Measurements from ENCODE around the gene RBM22. TPM values are rescaled to one million over a fixed set of nuclear protein-coding genes. Genes with fewer than 3 reads are reported as not detected.

The RBM22 gene
- total and polyA plus RNA-seq, 8 donors, result 18.9 to 116 (median 27.9) TPM

- H3K4me3 ChIP-seq, result no peak overlapping the region
- TF ChIP-seq CTCF (IDR thresholded peaks at IDR 0.05) (no peak), POLR2A (IDR thresholded peaks at IDR 0.05) (no peak), POLR2AphosphoS5 (IDR thresholded peaks at IDR 0.05) (no peak), EP300 (IDR thresholded peaks at IDR 0.05) (no peak)
- H3K36me3 ChIP-seq, result peaks cover 0 to 38% (median 34%) of the 10 kb centered on the region in 4 donors
- DNase-seq, result no peak
- H3K9me3 ChIP-seq, result no peaks in the 10 kb centered on the region
- intact Hi-C loops (cut with DNase I; ENCODE audit: low total_unique reads), result no loop called here
- H3K4me1 ChIP-seq, result peaks cover 0 to 40% (median 9%) of the 10 kb centered on the region in 4 donors
- no peak overlapping the region for H3K27ac ChIP-seq
- no peaks in the 10 kb centered on the region for H3K27me3 ChIP-seq
Measured at GRCh38 chr5:150740992-150741391, 40.1 kb upstream of the RBM22 start.

GRCh38 chr5:150738862-150739261 is 38.0 kb upstream of the RBM22 start:
- Histone ChIP-seq H3K9me3 (no peaks in the 10 kb centered on the region), H3K4me3 (no peak overlapping the region), H3K4me1 (peaks cover 0 to 48% (median 9%) of the 10 kb centered on the region in 4 donors), H3K27me3 (no peaks in the 10 kb centered on the region), H3K27ac (no peak overlapping the region), H3K36me3 (peaks cover 0 to 57% (median 43%) of the 10 kb centered on the region in 4 donors)
- WGBS, 5 donors, result 88 to 97% (median 90%) methylated on average over 7 of the region's 7 CpGs
- intact Hi-C loops (cut with DNase I; ENCODE audit: low total_unique reads), result no loop called here
- TF ChIP-seq CTCF (IDR thresholded peaks at IDR 0.05), result no peak
- TF ChIP-seq POLR2AphosphoS5 (IDR thresholded peaks at IDR 0.05), result no peak
- no peak for TF ChIP-seq POLR2A (IDR thresholded peaks at IDR 0.05)
- TF ChIP-seq EP300 (IDR thresholded peaks at IDR 0.05), result no peak
- no peak for DNase-seq

DNA sequence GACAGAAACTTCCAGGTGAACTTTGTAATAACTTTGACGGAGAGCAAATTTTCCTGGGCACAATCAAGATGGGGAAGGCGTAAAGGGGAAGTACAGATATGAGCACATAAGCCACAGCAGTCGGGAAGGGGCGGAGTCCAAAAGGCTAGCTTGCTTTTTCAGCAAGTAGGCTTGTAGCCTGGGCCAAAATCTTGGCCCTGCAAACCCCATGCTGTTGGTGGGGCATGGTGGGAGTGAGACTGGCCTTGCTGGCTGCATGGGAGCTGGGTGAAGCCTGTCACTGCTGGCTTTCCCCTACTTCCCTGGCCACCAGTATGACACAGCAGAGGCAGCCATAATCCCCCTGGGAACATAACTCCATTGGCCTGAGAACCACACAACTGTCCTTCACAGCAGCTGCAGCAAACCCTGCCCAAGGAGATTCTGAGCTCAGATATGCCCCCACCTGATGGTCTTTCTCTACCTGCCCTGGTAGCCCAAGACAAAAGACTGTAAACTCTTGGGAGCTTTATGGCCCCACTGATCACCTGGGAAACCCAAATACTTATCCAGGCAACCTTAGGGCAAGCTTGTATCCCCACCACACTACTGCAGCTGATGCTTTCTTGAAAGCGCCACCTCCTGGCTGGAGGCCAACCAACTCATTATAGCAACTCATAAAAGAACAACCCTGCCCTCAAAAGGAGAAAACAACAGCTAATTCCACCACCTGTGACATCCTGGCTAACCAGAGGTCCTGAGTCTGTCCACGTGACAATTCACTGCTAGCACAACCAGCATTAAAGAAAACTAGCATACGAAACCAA is 33.9 kb upstream of the RBM22 start:
- no peaks in the 10 kb centered on the region for H3K27me3 ChIP-seq
- intact Hi-C loops (cut with DNase I; ENCODE audit: low total_unique reads), result no loop called here
- H3K36me3 ChIP-seq, result peaks cover 27 to 74% (median 55%) of the 10 kb centered on the region in 4 donors
- H3K27ac ChIP-seq, result peak overlapping the region in 3 of 5 donors; percentile 11 to 64 (median 58)
- TF ChIP-seq POLR2AphosphoS5 (IDR thresholded peaks at IDR 0.05) (peak in 1 of 3 donors; percentile 4), EP300 (IDR thresholded peaks at IDR 0.05) (no peak), POLR2A (IDR thresholded peaks at IDR 0.05) (no peak)
- peak; percentile 35 to 49 for DNase-seq
- H3K4me3 ChIP-seq, result no peak overlapping the region
- peaks cover 0 to 33% (median 3%) of the 10 kb centered on the region in 4 donors for H3K4me1 ChIP-seq
- 86 to 94% (median 87%) methylated on average over 7 of the region's 7 CpGs for WGBS, 5 donors
- H3K9me3 ChIP-seq, result no peaks in the 10 kb centered on the region

- Histone ChIP-seq H3K4me3 (no peak overlapping the region), H3K27me3 (no peaks in the 10 kb centered on the region), H3K27ac (no peak overlapping the region), H3K9me3 (no peaks in the 10 kb centered on the region), H3K36me3 (peaks cover 37 to 94% (median 81%) of the 10 kb centered on the region in 4 donors), H3K4me1 (peaks cover 0 to 7% (median 0%) of the 10 kb centered on the region in 4 donors)
- TF ChIP-seq POLR2AphosphoS5 (IDR thresholded peaks at IDR 0.05) (no peak), EP300 (IDR thresholded peaks at IDR 0.05) (no peak), POLR2A (IDR thresholded peaks at IDR 0.05) (no peak), CTCF (IDR thresholded peaks at IDR 0.05) (no peak)
- WGBS, 5 donors, result 89 to 94% (median 93%) methylated on average over 6 of the region's 6 CpGs
- no peak for DNase-seq
- intact Hi-C loops (cut with DNase I; ENCODE audit: low total_unique reads), result no loop called here
Measured at GRCh38 chr5:150731669-150732242, 30.9 kb upstream of the RBM22 start.
